Measurements from ENCODE around the gene ZDHHC12. TPM values are rescaled to one million over a fixed set of nuclear protein-coding genes. Genes with fewer than 3 reads are reported as not detected.
A peak's percentile ranks its signal among the peaks of the same experiment; 100 is the strongest.
"Not testable (repeated sequence)": the region's sequence is repeated elsewhere in the genome, so short reads cannot be mapped to it uniquely, and the experiment has no call there.

ZDHHC12 gene
- total RNA-seq, 1 donor from 2014 or later = 4.1 TPM

DNA sequence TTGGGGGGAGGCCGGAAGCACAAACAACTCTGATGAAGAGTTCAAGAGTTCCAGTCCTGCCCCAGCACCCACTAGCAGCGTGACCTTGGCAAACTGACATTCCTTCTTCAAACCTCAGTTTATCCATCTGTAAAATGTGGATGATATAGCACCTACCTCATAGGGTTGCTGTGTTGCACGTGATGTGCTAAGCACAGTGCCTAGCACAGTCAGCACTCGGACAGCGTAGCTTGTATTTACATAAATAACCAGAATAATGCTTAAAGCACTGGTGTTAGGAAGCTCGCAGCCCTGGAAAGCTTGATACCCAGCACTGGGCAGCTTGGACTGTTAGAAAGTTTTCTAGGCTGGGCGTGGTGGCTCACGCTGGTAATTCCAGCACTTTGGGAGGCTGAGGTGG is 16.5 kb downstream of the ZDHHC12 start:
- no peak for DNase-seq

DNA sequence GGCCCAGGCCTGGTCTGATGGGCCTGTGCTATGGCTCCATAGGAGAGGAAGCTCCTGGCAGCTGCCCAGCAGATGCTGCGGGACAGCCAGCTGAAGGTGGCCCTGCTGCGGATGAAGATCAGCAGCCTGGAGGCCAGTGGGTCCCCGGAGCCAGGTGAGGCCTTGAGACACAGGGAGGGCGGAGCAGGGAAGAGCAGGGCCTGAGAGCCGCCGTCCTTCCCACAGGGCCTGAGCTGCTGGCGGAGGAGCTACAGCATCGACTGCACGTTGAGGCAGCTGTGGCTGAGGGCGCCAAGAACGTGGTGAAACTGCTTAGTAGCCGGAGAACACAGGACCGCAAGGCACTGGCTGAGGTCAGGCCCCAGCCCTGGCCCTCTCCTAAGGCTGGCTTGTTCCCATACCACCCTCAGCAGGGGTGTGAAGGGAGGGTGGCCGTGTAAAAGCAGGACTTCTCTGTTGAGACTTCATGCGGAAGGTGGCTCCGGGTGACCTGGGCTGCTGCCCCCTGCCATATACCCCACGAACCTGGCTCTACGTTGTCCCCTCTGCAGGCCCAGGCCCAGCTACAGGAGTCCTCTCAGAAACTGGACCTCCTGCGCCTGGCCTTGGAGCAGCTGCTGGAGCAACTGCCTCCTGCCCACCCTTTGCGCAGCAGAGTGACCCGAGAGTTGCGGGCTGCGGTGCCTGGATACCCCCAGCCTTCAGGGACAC is 17.1 kb downstream of the ZDHHC12 start:
- DNase-seq = no peak

DNA sequence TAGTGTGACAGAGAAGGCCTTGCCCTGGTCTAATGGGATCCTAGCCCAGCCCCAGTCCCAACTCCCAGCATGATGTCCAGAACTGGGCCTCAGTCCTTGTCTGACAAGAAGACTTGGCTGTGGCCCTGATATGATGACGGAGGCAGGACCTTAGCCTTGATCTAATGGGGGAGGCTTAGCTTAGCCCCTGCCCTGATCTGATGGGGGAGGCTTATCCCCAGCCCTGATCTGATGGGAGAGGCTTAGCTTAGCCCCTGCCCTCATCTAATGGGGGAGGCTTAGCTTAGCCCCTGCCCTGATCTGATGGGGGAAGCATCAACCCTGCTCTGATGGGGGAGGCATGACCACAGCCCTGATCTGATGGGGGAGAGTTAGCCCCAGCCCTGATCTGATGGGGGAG is 17.9 kb downstream of the ZDHHC12 start:
- no peak for DNase-seq

DNA sequence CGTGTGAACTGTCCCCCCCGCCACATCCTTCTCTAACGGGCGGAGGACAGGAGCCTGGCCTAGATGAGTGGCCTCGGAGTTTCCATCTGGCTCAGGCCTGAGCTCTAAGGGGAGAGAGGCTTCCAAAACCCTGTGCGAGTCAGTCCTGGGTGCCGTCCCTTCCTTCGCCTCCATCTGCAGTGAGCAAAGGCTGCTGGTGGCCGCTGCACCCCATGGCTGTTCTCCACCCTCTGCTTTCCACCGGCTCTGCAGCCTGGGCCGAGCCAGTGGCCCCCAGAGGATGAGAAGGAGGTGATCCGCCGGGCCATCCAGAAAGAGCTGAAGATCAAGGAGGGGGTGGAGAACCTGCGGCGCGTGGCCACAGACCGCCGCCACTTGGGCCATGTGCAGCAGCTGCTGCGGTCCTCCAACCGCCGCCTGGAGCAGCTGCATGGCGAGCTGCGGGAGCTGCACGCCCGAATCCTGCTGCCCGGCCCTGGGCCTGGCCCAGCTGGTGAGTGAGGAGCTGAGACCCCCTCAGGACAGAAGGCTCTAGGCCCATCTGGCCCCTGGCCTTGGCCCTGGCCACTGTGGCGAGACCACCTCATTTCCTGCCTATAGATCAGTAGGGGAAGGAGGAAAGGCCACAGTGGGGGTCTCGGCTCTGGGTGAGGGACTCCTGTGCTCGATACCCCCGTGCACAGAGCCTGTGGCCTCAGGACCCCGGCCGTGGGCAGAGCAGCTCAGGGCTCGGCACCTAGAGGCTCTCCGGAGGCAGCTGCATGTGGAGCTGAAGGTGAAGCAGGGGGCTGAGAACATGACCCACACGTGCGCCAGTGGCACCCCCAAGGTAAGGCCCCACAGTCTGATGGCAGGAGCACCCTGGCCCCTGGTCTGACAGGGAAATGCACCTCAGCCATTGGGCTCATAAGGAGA is 18.6 kb downstream of the ZDHHC12 start:
- DNase-seq = peak; percentile 42

DNA sequence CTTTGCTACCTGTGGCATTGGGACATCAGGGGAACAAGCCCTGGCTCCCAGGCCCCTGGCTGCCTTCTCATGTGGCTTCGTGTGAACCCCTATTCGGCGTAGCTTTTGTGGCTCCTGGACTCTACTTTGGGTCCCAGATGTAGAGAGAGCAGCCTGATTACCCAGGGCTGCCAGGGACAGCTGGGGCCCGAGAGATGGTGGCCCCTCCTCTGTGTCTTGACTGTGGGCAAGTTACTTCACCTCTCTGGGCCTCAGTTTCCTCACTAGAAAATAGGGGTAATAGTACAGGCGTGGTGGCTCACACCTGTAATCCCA is 19.6 kb downstream of the ZDHHC12 start:
- DNase-seq = no peak

DNA sequence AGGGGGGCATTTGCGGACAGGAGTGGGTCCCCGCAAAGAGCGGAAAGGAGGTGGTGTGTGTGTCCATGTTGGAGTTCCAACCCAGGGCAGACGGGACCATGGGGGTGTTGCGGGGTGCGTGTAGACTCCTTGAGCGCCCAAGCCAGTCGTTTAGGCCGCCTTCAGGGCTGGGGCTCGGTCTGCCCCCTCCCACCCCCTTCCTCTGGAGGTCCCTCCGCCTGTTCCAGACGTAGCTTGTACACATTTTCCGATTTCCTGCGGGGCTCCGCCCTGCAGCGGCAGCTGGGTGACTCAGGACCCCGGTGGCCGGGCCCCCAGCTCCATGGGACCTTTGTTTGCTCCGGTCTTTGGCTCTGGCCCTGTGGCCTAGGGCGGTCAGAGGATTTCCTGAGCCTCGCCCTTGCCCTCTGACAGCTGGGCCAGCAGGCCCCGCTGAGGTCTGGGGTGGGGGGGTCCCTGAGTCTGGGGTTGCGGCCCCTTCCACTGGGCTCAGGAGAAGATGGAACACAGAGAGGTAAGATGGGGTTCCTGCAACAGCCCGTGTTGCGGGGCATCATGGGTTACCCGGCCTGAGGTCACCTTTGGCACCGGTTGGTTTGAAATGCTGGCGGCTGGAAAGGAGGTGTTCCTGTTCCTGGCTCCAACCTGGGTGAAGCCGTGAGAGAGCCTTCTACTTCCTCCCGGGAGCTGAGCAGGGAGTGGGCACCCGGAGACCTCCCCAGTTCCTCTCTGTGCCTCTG is 20.1 kb downstream of the ZDHHC12 start:
- DNase-seq = no peak

DNA sequence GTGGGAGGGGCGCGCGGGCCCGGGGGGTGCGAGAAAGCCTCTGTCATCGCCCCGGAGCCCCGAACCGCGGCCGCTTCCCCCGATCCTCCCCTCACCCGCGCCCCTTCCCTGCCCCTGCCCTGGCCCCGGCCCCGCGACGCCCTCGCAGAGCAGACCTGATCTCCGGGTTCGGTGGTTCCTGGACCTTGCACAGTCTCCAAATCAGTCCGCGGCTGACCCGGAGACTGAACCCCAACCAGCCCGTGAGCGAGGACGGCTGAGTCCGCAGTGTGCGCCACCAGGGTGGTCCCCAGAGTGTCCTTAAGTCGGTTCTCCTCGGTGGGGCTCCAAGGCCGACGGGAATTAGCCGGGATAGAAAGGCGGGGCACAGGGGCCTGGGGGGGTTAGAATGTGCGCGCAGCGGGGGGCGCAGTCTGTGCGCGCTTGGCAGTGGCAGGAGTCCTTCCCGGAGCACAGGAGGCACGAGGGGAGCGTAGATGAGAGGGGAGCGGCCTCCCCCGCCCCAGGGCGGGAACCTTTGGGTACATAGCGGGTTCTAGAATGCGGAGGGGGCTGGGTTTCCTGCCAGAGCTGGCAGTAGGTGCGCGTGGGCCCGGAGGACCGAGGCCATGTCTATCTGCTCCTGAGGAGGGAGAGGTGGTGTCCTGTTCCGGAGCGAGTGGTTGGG is 20.8 kb downstream of the ZDHHC12 start:
- peak; percentile 40 for DNase-seq

DNA sequence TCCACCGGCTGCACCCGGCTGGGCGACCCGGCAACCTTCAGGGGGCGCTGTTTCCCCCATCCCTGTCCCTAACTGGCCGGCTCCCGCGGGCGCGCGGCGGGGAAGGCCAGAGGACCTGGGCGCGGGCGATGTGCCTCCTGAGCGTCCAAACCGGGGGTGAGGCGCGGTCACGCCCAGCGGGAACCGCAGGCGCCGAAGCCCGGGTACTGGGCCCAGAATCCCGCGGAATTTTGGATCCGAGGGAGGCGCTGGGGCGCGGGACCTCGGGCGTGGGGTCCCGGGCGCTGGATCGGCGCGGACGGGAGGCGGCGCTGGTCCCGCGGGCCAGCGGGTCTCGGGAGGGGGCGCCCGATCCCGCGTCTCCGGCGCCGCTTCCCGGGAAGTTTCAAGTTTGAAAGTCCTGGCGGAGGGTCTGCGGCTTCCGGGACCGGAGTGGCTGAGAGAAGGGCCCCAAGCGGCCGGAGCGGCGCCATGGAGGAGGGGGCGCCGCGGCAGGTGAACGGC is 21.4 kb downstream of the ZDHHC12 start, which contains the start of gene PKN3:
PKN3 (plus strand) TSS at position 59 of the 504 bp plus-strand sequence; CDS start at position 472, 413 bp downstream.
- DNase-seq = peak; percentile 93

DNA sequence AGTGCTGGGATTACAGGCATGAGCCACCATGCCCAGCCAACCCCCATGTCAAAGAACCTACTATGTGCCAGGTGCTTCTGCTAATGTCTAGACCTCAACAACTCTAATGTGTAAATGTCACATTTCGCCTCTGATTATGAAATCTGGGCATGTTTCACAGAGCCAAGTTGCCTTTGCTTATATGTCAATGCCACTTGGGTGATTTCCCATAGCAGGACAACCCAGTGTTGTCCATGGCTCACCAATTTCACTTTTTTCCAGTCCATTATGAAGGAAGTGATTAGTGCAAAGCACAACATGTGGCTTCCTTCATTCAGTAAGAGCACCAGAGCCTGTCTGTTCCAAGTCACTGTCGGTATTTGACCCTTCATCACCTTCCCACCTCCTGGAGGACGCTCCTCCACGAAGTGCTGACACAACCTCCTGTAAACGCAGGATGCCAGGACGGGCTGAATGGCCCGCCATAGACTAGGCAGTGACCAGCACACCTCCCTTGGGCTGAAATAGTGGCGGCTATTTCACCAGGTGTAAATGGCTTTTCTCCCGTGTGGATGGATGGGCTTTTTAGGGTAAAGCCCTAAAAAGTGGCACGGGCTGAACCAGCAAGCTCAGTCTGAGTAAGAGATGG is 22.6 kb downstream of the ZDHHC12 start:
- DNase-seq = no peak

DNA sequence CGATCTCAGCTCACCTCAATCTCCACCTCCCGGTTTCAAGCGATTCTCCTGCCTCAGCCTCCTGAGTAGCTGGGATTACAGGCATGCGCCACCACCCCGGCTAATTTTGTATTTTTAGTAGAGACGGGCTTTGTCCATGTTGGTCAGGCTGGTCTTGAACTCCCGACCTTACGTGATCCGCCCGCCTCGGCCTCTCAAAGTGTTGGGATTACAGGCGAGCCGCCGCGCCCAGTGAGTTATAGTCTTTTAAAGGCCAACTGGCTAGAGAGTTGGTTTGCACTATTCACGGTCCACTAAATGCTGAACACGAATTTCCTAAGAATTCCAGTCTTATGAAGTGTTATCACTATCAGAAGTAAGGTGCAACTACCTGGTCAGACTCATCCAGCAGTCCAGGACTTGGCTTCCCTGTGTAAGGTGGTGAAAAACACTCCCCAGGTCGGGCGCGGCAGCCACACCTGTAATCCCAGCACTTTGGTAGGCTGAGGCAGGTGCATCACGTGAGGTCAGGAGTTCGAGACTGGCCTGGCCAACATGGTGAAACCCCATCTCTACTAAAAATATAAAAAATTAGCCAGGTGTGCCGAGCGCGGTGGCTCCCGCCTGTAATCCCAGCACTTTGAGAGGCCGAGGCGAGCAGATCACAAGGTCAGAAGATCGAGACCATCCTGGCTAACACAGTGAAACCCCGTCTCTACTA is 24.7 kb downstream of the ZDHHC12 start:
- DNase-seq = not testable (repeated sequence)

DNA sequence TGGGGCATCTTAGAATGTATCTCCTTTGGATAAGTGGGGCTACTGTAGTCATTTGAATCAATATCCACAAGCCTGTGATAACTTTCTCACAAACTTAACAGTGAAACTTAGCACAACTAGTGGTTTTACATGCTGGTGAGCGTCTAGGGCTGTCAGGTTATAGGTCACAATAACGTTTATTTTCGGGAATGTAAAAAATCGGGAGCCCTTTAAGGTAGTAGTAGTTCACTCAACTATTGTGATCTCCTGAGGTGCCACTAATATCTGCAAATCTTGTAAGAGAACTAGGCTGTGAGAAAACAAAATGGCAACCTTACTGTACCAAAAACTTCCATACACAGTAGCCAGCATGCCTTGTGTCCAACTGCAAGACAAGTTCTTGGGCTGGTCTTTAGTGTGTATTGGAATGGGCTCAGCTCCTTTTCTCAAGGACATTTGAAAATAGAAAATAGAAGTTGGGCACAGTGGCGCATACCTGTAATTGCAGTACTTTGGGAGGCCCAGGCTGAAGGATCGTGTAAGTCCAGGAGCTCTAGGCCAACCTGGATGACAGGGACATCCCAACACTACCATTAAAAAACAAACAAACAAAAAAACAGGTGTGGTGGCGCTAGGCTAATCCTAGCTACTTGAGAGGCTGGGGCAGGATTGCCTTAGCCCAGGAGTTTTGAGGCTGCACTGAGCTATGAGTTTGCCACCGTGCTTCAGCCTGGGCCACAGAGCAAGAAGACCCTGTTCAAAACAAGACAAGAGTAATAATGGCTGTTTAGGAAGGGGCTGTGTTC is 26.8 kb downstream of the ZDHHC12 start:
- no peak for DNase-seq

DNA sequence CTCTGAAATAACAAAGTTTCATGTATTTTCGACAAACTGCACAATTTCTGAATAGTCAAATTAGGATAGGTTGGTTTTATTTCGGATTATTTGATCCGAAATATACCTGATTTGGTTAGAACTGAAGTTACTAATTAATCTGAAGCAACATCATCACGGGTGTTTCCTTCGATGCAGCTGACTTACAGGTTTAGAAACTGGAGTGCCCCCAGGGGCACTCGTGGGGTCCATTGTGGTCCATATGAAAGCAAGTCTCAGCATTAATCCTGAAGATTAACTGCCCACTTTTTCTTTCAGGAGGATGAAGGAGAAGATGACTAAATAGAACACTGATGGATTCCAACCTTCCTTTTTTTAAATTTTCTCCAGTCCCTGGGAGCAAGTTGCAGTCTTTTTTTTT is 29.6 kb downstream of the ZDHHC12 start:
- DNase-seq = no peak

DNA sequence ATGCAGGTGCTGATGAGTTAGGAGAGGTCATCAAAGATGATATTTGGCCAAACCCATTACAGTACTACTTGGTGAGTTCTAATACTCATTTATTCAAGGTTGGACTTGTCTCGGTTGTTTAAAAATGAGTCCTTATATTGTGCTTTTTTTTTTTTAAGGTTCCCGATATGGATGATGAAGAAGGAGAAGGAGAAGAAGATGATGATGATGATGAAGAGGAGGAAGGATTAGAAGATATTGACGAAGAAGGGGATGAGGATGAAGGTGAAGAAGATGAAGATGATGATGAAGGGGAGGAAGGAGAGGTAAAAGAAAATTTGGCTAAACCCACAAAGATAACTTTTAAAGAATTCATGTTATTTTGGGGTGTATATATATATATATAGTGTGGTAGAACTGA is 30.2 kb downstream of the ZDHHC12 start:
- not testable (repeated sequence) for DNase-seq

DNA sequence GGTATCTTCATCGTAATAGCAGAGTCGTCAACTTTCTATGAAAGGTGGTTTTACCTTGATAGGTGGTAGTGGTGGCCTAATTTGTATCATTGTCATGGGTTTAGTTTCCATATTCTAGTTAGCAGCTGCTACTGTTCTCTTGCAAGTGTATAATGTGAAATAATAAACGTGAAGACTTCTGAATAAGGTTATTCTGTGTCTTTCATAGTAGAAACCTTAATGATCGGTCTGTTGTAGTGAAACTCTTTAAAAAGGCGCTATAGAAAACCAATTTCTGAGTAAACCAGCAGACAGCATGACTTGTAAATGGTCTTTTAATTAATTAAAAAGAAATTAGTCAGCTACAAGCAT is 33.3 kb downstream of the ZDHHC12 start:
- no peak for DNase-seq

DNA sequence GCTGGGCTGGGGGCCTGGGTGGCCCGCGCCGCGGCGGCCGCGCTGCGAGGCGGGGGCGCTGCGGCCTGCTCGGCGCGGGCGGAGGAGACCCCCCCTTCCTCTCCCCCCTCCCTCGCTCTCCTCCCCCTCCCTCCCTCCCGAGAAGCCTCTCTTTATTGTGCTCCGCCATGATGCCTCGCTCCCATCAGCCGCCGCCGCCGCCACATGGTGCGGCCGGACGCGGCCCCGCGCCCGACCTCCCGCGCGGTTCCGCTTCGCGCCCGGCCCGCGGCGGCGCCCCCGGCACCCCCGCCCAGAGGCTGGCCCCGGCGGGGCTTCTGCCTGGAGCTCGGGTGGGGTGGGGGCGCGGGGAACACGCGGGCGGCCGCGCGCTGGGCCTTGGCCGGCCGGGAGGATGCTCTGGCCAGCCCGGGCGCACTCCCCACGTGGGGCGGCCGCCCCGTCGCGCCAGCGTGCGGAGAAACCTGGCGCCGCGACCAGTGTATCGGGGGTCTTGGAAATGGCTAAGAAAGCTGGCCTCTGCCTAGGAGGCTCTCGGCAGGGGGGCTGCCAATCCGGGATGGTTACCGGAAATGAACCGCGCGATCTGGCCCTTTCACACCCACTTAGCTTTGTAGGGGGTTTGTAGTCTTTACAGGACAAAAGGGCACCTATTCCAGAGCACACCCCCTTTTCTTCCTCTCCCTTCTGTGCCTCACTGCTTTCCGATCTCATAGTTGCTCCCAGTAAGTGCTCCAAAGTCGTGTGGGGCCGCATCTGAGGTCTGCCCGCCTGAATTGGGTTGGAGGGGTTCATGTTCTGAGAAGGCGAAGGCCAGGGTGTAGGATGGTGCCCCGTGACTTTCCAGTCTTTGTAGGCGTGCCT is 33.9 kb downstream of the ZDHHC12 start:
- peak; percentile 81 for DNase-seq

DNA sequence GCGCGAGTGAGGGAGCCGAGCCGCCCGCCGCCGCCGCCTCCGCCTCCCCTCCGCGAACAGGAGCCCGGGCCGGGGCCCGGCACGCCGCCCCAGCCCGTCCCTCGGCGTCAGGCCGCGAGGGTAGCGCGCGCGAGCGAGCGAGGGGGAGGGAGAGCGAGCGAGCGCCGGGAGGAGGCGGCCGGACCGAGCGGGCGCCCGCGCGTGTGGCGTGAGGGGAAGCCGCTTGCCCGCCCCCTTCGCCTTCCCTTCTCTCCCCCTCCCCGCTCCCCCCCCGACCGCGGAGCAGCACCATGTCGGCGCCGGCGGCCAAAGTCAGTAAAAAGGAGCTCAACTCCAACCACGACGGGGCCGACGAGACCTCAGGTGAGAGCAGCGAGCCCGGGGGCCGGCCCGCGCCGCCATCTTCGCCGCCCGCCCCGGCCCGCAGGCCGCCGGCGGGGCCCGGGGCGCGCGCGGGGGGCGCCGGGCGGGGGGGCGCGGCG is 34.6 kb downstream of the ZDHHC12 start:
- DNase-seq = peak; percentile 72

DNA sequence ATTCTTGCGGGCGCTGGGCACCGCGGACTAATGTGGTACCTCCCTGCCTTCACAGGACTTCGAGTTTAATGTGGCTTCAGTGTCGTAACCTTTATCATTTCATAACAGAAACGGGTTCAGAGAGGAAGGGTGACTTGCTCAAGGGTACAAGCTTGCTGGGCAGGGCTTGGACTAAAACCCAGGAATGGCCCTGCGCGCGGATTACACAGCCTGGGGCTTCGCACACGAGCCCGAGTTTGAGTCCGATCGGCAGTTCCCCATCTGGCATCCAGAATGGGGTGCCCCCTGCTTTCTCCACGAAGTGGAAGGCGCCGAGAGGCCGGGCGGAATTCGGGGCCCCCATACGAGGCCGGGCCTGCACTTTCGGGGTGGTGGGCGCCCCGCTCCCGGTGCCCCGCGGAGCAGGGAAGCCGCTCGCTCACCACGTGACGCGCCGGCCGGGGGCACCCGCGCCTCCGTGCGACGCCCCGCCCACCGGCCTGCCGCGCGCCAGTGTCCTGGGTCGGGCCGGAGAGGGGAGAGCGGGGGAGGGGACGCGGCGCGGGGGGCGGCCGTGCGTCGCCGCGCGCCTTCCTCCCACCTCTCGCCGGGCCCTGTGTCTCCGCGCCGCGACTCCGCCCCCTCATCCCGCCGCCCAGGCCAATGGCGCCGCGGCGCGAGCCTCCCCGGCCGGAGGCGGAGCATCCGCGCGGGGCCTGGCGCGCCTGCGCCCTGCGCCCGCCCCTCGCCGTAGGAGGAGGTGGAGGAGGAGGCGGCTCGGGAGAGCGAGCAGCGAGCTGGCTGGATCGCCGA is 35.2 kb downstream of the ZDHHC12 start, which contains the start of gene SET:
SET (plus strand) TSS at position 722 of the 792 bp plus-strand sequence. CDS start 361 bp downstream, outside the sequence.
- peak; percentile 98 for DNase-seq

DNA sequence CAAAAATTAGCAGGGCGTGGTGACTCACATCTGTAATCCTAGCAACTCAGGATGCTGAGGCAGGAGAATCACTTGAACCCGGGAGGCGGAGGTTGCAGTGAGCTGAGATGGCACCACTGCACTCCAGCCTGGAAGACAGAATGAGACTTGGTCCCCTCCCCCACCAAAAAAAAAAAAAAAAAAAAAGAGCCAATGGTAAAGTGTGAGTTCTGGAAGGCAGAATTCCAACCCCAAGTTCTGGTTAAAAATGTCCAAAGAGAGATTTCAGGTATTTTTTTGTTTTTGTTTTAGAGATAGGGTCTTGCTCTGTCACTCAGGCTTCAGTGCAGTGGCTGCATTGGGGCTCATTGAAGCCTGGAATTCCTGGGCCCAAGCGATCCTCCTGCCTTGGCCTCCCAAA is 36.5 kb downstream of the ZDHHC12 start:
- no peak for DNase-seq

All from tongue (tissue), 2 donors.